Thymus (tissue), 11 donors: ENCODE data around the gene CAVIN1. TPM values are rescaled to one million over a fixed set of nuclear protein-coding genes. Genes with fewer than 3 reads are reported as not detected.
A peak's percentile ranks its signal among the peaks of the same experiment; 100 is the strongest.
"Not testable (repeated sequence)": the region's sequence is repeated elsewhere in the genome, so short reads cannot be mapped to it uniquely, and the experiment has no call there.

ENCODE experiments used
- DNase-seq, 9 donors: peaks; one replicate each; pipeline ENCODE4 v3.0.0-alpha.2; 2013; ENCODE audit warnings: low spot score in 9 of 9, low read depth in 6 of 9, missing footprints in 1 of 9
- H3K27ac ChIP-seq, 2 donors: one replicate each; pipeline ENCODE4 v1.5.1; 2013; ENCODE audit warnings: control low read depth in 1 of 2, low read depth in 1 of 2, low read length in 1 of 2, mild to moderate bottlenecking in 1 of 2, moderate library complexity in 1 of 2
- H3K27me3 ChIP-seq, 2 donors: one replicate each; pipeline ENCODE4 v1.5.1; 2013; ENCODE audit warnings: low read length in 1 of 2; ENCODE audit not compliant: control insufficient read depth in 2 of 2, insufficient read depth in 1 of 2
- H3K36me3 ChIP-seq, 2 donors: one replicate each; pipeline ENCODE4 v1.5.1; 2013; ENCODE audit warnings: low read length in 1 of 2, mild to moderate bottlenecking in 1 of 2, moderate library complexity in 1 of 2; ENCODE audit not compliant: control insufficient read depth in 2 of 2, insufficient read depth in 2 of 2
- H3K4me1 ChIP-seq, 2 donors: one replicate each; pipeline ENCODE4 v1.5.1; 2013; ENCODE audit warnings: low read length in 2 of 2; ENCODE audit not compliant: control insufficient read depth in 2 of 2, insufficient read depth in 2 of 2
- H3K4me3 ChIP-seq, 2 donors: one replicate each; pipeline ENCODE4 v1.5.1; 2013; ENCODE audit warnings: low read length in 2 of 2, control low read depth in 1 of 2, mild to moderate bottlenecking in 1 of 2
- H3K9me3 ChIP-seq, 2 donors: one replicate each; pipeline ENCODE4 v1.5.1; 2013; ENCODE audit warnings: low read length in 1 of 2, mild to moderate bottlenecking in 1 of 2; ENCODE audit not compliant: control insufficient read depth in 2 of 2, insufficient read depth in 1 of 2
- WGBS: extraction: QIAGEN DNeasy Blood & Tissue Kit; methylation state at CpG from one replicate; pipeline ENCODE4 v1.1.7; 2013; 5-methylcytosine and 5-hydroxymethylcytosine counted together
- polyA plus RNA-seq: library from polyadenylated mRNA; stranded (reverse); fragments of 200-250 nt; gene quantifications from one replicate; pipeline ENCODE4 v1.2.3, GENCODE V29; 2013
- total RNA-seq: library from RNA; stranded (reverse); fragments of 120-200 nt; gene quantifications from one replicate; pipeline ENCODE4 v1.2.4, GENCODE V29; 2013
- donor health status: healthy.

Gene CAVIN1
- total and polyA plus RNA-seq, 2 donors = 16.4 to 47.0 TPM

GRCh38 chr17:42457107-42457792, 34.2 kb upstream of the CAVIN1 start:
- H3K36me3 ChIP-seq = peaks cover 0 to 12% of the 10 kb centered on the region in 2 donors
- WGBS = 14% methylated on average over 6 of the region's 6 CpGs
- H3K27me3 ChIP-seq = no peaks in the 10 kb centered on the region
- peak in 1 of 9 donors; percentile 29 for DNase-seq
- H3K4me1 ChIP-seq = peaks cover 34 to 48% of the 10 kb centered on the region in 2 donors
- H3K9me3 ChIP-seq = no peaks in the 10 kb centered on the region
- H3K27ac ChIP-seq = peak overlapping the region; percentile 79 to 88
- H3K4me3 ChIP-seq = no peak overlapping the region

- H3K27me3 ChIP-seq = no peaks in the 10 kb centered on the region
- DNase-seq = peak in 6 of 9 donors; percentile 65 to 87 (median 68)
- peak overlapping the region; percentile 79 to 88 for H3K27ac ChIP-seq
- H3K4me1 ChIP-seq = peaks cover 34 to 48% of the 10 kb centered on the region in 2 donors
- WGBS = 39% methylated on average over 5 of the region's 5 CpGs
- H3K36me3 ChIP-seq = peaks cover 0 to 6% of the 10 kb centered on the region in 2 donors
- no peaks in the 10 kb centered on the region for H3K9me3 ChIP-seq
- peak overlapping the region in 1 of 2 donors; percentile 17 for H3K4me3 ChIP-seq
Measured at GRCh38 chr17:42456223-42457106, 33.4 kb upstream of the CAVIN1 start.

GRCh38 chr17:42454987-42455386, 31.9 kb upstream of the CAVIN1 start:
- not testable (repeated sequence) for H3K9me3 ChIP-seq, H3K27me3 ChIP-seq, DNase-seq, H3K4me3 ChIP-seq, H3K36me3 ChIP-seq, H3K27ac ChIP-seq
- WGBS = 99% methylated on average over 6 of the region's 6 CpGs
- H3K4me1 ChIP-seq = peaks cover 29 to 40% of the 10 kb centered on the region in 2 donors

GRCh38 chr17:42453439-42453838, 30.4 kb upstream of the CAVIN1 start:
- Histone ChIP-seq H3K4me3 (no peak overlapping the region), H3K27ac (no peak overlapping the region)

GRCh38 chr17:42451270-42451669, 28.2 kb upstream of the CAVIN1 start:
- not testable (repeated sequence) for DNase-seq, H3K27ac ChIP-seq, H3K4me3 ChIP-seq, H3K9me3 ChIP-seq, H3K4me1 ChIP-seq, H3K27me3 ChIP-seq, H3K36me3 ChIP-seq
- 97% methylated on average over 5 of the region's 5 CpGs for WGBS

More at GRCh38 chr17:42453439-42453838, 30.4 kb upstream of the CAVIN1 start:
- no peaks in the 10 kb centered on the region for H3K36me3 ChIP-seq
- WGBS = 41% methylated on average over 2 of the region's 2 CpGs
- no peaks in the 10 kb centered on the region for H3K27me3 ChIP-seq
- peaks cover 20 to 26% of the 10 kb centered on the region in 2 donors for H3K4me1 ChIP-seq
- no peaks in the 10 kb centered on the region for H3K9me3 ChIP-seq
- DNase-seq = no peak

- not testable (repeated sequence) for H3K4me1 ChIP-seq, DNase-seq, H3K36me3 ChIP-seq, H3K9me3 ChIP-seq, H3K27me3 ChIP-seq, H3K4me3 ChIP-seq, H3K27ac ChIP-seq
- WGBS = no CpG with 5 or more reads among the region's 2 CpGs
Measured at GRCh38 chr17:42449838-42450237, 26.8 kb upstream of the CAVIN1 start.

- H3K4me1 ChIP-seq, H3K4me3 ChIP-seq, H3K36me3 ChIP-seq, H3K27ac ChIP-seq, H3K9me3 ChIP-seq, DNase-seq, H3K27me3 ChIP-seq: not testable (repeated sequence)
- WGBS = 98% methylated on average over 25 of the region's 27 CpGs
Measured at GRCh38 chr17:42449176-42449575, 26.1 kb upstream of the CAVIN1 start.

GRCh38 chr17:42442196-42442565, 19.1 kb upstream of the CAVIN1 start:
- H3K4me3 ChIP-seq = no peak overlapping the region
- H3K27ac ChIP-seq = peak overlapping the region in 1 of 2 donors; percentile 12

More at GRCh38 chr17:42442196-42442565, 19.1 kb upstream of the CAVIN1 start:
- H3K36me3 ChIP-seq = no peaks in the 10 kb centered on the region
- H3K4me1 ChIP-seq = peaks cover 0 to 17% of the 10 kb centered on the region in 2 donors
- no peaks in the 10 kb centered on the region for H3K9me3 ChIP-seq
- 61% methylated on average over 5 of the region's 5 CpGs for WGBS
- DNase-seq = no peak
- no peaks in the 10 kb centered on the region for H3K27me3 ChIP-seq
